ENCODE measurements around the gene PTGER4.
"Not testable (repeated sequence)": the region's sequence is repeated elsewhere in the genome, so short reads cannot be mapped to it uniquely, and the experiment has no call there.

Gene PTGER4

DNA sequence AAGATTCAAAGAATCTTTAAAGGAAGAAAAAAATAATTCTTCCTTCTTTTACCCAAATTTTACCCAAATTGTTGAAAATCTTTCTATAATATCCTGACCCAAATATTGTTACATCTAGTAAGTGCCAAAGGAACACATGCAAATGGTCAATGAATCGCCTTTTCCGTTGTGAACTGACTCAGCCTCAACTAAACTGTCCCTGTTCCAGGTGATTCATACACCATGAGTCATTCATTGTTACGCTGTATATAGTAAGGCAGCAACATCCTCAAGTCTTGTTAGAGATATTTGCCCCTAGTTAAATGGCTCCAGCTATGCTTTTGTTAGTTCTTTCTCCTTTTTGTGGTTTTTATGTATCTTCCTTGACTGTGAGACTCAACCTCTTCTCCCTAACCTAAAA, 9.7 kb downstream of the PTGER4 start:
- peak; percentile 70 for DNase-seq (ENCODE audit: low spot score)

- DNase-seq (ENCODE audit: low spot score): no peak
Observed at GRCh38 chr5:40690267-40690666, 10.6 kb downstream of the PTGER4 start.

DNA sequence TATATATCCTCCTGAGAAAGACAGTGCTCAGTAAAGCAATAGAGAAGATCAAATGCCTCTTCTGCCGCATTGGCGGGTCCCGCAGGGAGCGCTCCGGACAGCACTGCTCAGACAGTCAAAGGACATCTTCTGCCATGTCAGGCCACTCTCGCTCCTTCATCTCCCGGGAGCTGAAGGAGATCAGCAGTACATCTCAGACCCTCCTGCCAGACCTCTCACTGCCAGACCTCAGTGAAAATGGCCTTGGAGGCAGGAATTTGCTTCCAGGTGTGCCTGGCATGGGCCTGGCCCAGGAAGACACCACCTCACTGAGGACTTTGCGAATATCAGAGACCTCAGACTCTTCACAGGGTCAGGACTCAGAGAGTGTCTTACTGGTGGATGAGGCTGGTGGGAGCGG, 12.2 kb downstream of the PTGER4 start:
- DNase-seq (ENCODE audit: low spot score): no peak

DNA sequence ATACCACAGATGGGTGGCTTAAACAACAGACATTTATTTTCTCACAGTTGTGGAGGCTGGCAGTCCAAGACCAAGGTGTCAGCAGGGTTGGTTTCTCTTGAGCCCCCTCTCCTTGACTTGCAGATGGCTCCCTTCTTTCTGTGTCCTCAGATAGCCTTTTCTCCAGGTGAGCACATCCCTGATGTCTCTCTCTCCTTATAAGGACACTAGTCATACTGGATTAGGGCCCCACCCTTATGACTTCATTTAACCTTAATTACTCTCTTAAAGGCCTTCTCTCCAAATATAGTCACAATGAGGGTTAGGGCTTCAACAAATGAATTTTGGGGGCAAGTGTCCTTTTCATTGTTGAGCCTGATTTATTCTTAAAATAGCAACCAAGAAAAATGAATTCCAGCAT, 14.7 kb downstream of the PTGER4 start:
- no peak for DNase-seq (ENCODE audit: low spot score)

GRCh38 chr5:40700116-40700782, 20.5 kb downstream of the PTGER4 start:
- DNase-seq (ENCODE audit: low spot score): no peak

DNA sequence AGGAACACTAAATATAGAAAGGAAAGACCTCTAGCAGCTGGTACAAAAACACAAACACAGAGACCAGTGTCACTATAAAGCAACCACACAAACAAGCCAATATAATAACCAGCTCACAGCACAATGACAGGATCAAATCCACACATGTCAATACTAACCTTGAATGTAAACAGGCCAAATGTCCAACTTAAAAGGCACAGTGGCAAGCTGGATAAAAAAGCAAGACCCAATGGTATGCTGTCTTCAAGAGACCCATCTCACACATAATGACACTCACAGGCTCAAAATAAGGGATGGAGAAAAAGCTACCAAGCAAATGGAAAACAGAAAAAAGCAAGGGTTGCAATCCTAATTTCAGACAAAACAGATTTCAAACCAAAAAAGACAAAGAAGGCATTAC, 22.3 kb downstream of the PTGER4 start:
- DNase-seq (ENCODE audit: low spot score): not testable (repeated sequence)

DNA sequence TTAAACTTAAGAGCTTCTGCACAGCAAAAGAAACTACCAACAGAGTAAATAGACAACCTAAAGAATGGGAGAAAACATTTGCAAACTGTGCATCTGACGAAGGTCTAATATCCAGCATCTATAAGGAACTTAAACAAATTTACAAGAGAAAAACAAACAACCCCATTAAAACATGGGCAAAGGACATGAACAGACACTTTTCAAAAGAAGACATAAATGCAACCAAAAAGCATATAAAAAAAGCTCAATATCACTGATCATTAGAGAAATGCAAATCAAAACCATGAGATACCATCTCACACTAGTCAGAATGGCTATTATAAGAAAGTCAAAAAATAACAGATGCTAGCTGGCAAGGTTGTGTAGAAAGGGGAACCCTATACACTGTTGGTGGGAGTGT, 25.8 kb downstream of the PTGER4 start:
- not testable (repeated sequence) for DNase-seq (ENCODE audit: low spot score)

GRCh38 chr5:40710575-40710974, 30.9 kb downstream of the PTGER4 start:
- DNase-seq (ENCODE audit: low spot score): not testable (repeated sequence)

GRCh38 chr5:40714001-40714400, 34.3 kb downstream of the PTGER4 start:
- DNase-seq (ENCODE audit: low spot score): no peak

- DNase-seq (ENCODE audit: low spot score): no peak
Observed at GRCh38 chr5:40716000-40716399, 36.3 kb downstream of the PTGER4 start.

- DNase-seq (ENCODE audit: low spot score): no peak
Observed at GRCh38 chr5:40716590-40716989, 36.9 kb downstream of the PTGER4 start.

DNA sequence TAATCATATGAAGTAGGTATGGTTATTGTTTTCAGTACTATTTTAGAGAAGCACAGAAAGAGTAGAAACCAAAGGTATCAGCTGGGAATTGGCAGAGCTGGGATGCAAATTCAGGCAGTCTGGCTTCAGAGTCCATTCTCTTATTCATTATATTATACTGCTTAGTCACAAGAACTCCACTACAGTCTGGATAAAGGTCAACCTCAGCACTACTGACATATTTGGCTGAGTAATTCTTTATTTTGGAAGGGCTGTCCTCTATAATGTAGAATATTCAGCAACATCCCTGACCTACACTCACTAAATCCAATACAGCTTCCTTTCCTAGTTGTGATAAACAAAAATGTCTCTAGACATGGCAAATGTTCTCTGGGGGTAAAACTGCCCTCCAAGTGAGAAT, 37.6 kb downstream of the PTGER4 start:
- DNase-seq (ENCODE audit: low spot score): peak; percentile 79

GRCh38 chr5:40720069-40720468, 40.4 kb downstream of the PTGER4 start:
- no peak for DNase-seq (ENCODE audit: low spot score)

GRCh38 chr5:40722497-40722911, 42.8 kb downstream of the PTGER4 start:
- not testable (repeated sequence) for DNase-seq (ENCODE audit: low spot score)

DNA sequence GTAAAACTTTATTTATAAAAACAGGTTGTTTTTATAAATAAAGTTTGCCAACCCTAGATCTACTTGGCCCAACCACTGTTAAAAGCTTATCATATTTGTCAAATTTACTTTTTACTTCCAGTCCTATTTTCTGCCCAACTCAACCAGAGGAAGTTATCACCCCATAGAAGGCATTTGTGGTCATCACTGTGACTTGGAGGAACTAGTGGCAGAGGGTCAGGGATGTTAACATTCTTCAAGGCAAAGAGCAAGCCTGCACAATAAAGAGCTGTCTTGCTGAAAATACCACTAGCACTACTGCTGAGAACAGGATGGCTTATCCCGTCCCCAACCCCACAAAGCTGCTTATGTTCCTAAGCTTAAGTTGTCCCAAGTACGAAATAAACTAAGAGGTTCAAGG, 53.7 kb downstream of the PTGER4 start:
- DNase-seq (ENCODE audit: low spot score): no peak

DNA sequence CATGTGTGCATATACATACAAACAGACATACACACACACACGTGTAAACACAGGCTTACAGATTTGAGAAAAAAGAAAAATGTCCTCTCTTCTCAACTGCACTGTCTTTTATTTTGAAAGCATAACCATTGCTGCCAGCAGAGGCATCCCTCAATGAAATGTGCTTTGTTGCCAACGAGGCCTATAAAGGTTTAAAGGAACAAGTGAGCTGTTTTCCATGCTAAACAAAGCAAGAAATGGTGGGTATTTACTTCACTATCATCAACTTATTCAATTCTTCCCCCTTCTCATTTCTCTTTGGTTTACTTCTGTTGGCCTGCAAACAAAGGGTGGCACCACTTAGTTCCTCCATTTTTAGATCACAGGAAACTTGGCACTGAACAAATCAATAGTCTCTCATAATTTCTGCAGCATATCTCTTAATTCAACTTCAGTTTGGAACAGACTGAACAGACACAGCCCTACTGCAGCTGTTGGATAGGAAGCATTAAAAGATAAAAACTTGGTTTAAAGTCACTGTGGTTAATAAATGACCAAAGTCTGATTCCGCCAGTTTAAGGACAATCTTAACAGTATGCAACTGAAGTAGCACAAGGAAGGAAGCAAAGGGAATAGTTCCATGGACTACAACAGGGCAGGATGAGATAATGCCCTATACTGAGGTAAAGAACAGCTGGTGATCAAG, 54.3 kb downstream of the PTGER4 start:
- DNase-seq (ENCODE audit: low spot score): no peak

GRCh38 chr5:40734986-40735385, 55.3 kb downstream of the PTGER4 start:
- peak; percentile 47 for DNase-seq (ENCODE audit: low spot score)

- DNase-seq (ENCODE audit: low spot score): no peak
Observed at GRCh38 chr5:40735609-40736008, 55.9 kb downstream of the PTGER4 start.

DNA sequence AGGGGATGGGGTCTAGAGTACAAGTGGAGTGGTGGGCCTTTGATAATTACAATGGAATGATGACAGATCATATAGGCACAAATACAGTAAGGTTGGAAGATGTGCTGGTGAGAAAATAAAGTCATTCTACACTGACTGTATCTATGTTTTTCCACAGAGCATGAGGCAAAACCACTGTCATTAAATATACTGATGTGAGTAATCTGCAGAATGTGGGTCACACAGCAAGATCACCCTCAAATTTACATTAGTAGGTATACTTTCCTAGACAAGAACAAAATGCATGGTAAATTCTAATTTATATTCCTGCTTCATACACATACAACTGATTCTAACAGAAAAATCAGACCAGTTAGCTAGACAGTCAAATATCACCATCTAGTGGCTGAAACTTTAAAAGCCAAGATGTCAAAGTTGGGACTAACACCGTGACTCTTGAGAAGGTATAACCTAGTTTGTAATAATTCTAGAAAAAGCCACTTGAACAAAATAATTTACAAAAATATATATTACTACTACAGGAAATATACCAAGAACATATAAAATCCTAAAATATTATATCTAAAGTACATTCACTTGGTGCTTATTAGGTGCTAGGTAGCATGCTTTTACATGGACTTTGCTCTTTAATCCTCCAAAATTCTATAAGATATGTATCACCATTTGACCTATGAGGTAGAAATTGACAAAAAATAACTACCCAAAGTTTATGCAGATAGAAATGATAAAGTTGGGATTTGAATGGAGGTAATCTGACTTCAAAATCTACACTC, 56.6 kb downstream of the PTGER4 start:
- peak; percentile 43 for DNase-seq (ENCODE audit: low spot score)

DNA sequence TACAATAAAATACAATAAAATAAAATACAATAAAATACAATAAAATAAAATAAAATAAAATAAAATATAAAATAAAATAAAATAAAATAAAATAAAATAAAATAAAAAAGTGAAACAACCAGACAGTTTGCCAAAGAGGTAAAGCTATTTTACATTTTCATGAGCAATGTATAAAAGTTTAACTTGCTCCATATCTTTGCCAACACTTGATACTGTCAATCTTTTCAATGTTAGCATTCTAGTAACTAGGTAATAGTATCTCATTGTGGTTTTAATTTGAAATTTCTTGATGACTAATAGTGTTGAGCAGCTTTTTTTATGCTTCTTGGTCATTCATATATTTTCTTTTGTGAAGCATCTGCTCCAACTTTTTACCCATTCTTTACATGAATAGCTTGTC, 58.8 kb downstream of the PTGER4 start:
- no peak for DNase-seq (ENCODE audit: low spot score)

Data from AG08396 (cell line).